ENCODE measurements around the gene CSAD. TPM values are rescaled to one million over a fixed set of nuclear protein-coding genes. Genes with fewer than 3 reads are reported as not detected.

Gene CSAD
- 8.8 and 9.2 TPM in 2 replicates for polyA plus RNA-seq (2013)

- Histone ChIP-seq H3K27ac (ENCODE audit: low read depth, low read length) (peak within 1 kb of the TSS; percentile 99), H2AFZ (ENCODE audit: insufficient read depth, low read length, poor library complexity) (peak within 1 kb of the TSS; percentile 97), H2BK12ac (ENCODE audit: low read length) (peak within 1 kb of the TSS; percentile 38), H3K4me1 (ENCODE audit: control insufficient read depth in 1 of 2, insufficient read depth in 2 of 2, low read length in 2 of 2) (peaks cover 4 to 14% of the 10 kb centered on the region in 2 experiments), H3K4me3 (ENCODE audit: low read depth, low read length) (peak within 1 kb of the TSS; percentile 98), H2AK5ac (ENCODE audit: low read length) (peak within 1 kb of the TSS; percentile 61), H3K27me3 (ENCODE audit: insufficient read depth, low read length) (no peaks in the 10 kb centered on the region), H3K23ac (ENCODE audit: low read length) (peak within 1 kb of the TSS; percentile 23), H3K18ac (ENCODE audit: low read length) (peak within 1 kb of the TSS; percentile 99), H4K8ac (ENCODE audit: low read depth, low read length) (peak within 1 kb of the TSS; percentile 99), H3K4ac (ENCODE audit: low read depth, low read length) (peak within 1 kb of the TSS; percentile 97), H2BK120ac (ENCODE audit: insufficient read depth, low read length, poor library complexity) (peak within 1 kb of the TSS; percentile 90), H3K14ac (ENCODE audit: low read length) (peak within 1 kb of the TSS; percentile 99), H3K36me3 (ENCODE audit: control insufficient read depth in 1 of 2, insufficient read depth in 2 of 2, low read length in 2 of 2) (peaks cover 11 to 23% of the 10 kb centered on the region in 2 experiments), H4K12ac (ENCODE audit: low read depth, low read length) (peak within 1 kb of the TSS; percentile 100), H3K9me3 (ENCODE audit: insufficient read depth, low read depth, low read length) (peaks cover 7% of the 10 kb centered on the region), H3K9ac (ENCODE audit: low read length) (peak within 1 kb of the TSS; percentile 97), H2BK5ac (ENCODE audit: low read depth, low read length, poor library complexity) (peak within 1 kb of the TSS; percentile 96), H3K4me2 (ENCODE audit: low read length) (peak within 1 kb of the TSS; percentile 95), H3K79me2 (ENCODE audit: control insufficient read depth, insufficient read depth, low read length, poor library complexity) (peaks cover 9% of the 10 kb centered on the region), H3K79me1 (ENCODE audit: low read length) (peaks cover 13% of the 10 kb centered on the region), H4K91ac (ENCODE audit: low read depth, low read length) (peak within 1 kb of the TSS; percentile 98)
- peak; percentile 91 to 92 for DNase-seq
- no CpG with 5 or more reads among the region's 70 CpGs for WGBS (ENCODE audit: extremely low coverage, insufficient coverage, insufficient read length)
Observed at GRCh38 chr12:53180220-53180930, at the start of gene CSAD, which contains the start of gene ZNF740. Gene CSAD, minus strand, starts transcription at chr12:53180925. Its CDS starts 7,455 bp downstream, at chr12:53173470. Gene ZNF740, plus strand, starts transcription at chr12:53180722. Its CDS starts 1,262 bp downstream, at chr12:53181984.

GRCh38 chr12:53230108-53230845 is 49.6 kb upstream of the CSAD start:
- H3K4me1 ChIP-seq (ENCODE audit: control insufficient read depth in 1 of 2, insufficient read depth in 2 of 2, low read length in 2 of 2) = peaks cover 35 to 42% of the 10 kb centered on the region in 2 experiments
- H3K27me3 ChIP-seq (ENCODE audit: insufficient read depth, low read length) = no peaks in the 10 kb centered on the region
- peak overlapping the region; percentile 53 for H4K91ac ChIP-seq (ENCODE audit: low read depth, low read length)
- DNase-seq = no peak
- no peak overlapping the region for H3K27ac ChIP-seq (ENCODE audit: low read depth, low read length)
- no peak overlapping the region for H3K9ac ChIP-seq (ENCODE audit: low read length)
- peaks cover 3% of the 10 kb centered on the region for H3K79me2 ChIP-seq (ENCODE audit: control insufficient read depth, insufficient read depth, low read length, poor library complexity)
- peaks cover 21% of the 10 kb centered on the region for H3K79me1 ChIP-seq (ENCODE audit: low read length)
- H2AFZ ChIP-seq (ENCODE audit: insufficient read depth, low read length, poor library complexity) = no peak overlapping the region
- no peaks in the 10 kb centered on the region for H3K9me3 ChIP-seq (ENCODE audit: insufficient read depth, low read depth, low read length)
- H3K36me3 ChIP-seq (ENCODE audit: control insufficient read depth in 1 of 2, insufficient read depth in 2 of 2, low read length in 2 of 2) = peaks cover 0 to 4% of the 10 kb centered on the region in 2 experiments
- no peak overlapping the region for H3K4ac ChIP-seq (ENCODE audit: low read depth, low read length)
- no peak overlapping the region for H4K12ac ChIP-seq (ENCODE audit: low read depth, low read length)
- H4K8ac ChIP-seq (ENCODE audit: low read depth, low read length) = no peak overlapping the region
- H3K18ac ChIP-seq (ENCODE audit: low read length) = no peak overlapping the region
- H2AK5ac ChIP-seq (ENCODE audit: low read length) = no peak overlapping the region
- no peak overlapping the region for H3K14ac ChIP-seq (ENCODE audit: low read length)
- no peak overlapping the region for H3K23ac ChIP-seq (ENCODE audit: low read length)
- H3K4me3 ChIP-seq (ENCODE audit: low read depth, low read length) = no peak overlapping the region
- WGBS (ENCODE audit: extremely low coverage, insufficient coverage, insufficient read length) = no CpG with 5 or more reads among the region's 10 CpGs
- no peak overlapping the region for H2BK5ac ChIP-seq (ENCODE audit: low read depth, low read length, poor library complexity)
- no peak overlapping the region for H2BK12ac ChIP-seq (ENCODE audit: low read length)
- no peak overlapping the region for H3K4me2 ChIP-seq (ENCODE audit: low read length)
- no peak overlapping the region for H2BK120ac ChIP-seq (ENCODE audit: insufficient read depth, low read length, poor library complexity)

GRCh38 chr12:53229454-53229853 is 48.7 kb upstream of the CSAD start:
- Histone ChIP-seq H4K8ac (ENCODE audit: low read depth, low read length) (no peak overlapping the region), H3K9ac (ENCODE audit: low read length) (no peak overlapping the region), H2BK120ac (ENCODE audit: insufficient read depth, low read length, poor library complexity) (no peak overlapping the region), H3K4me1 (ENCODE audit: control insufficient read depth in 1 of 2, insufficient read depth in 2 of 2, low read length in 2 of 2) (peaks cover 43 to 49% of the 10 kb centered on the region in 2 experiments), H3K27ac (ENCODE audit: low read depth, low read length) (no peak overlapping the region), H3K36me3 (ENCODE audit: control insufficient read depth in 1 of 2, insufficient read depth in 2 of 2, low read length in 2 of 2) (peaks cover 0 to 4% of the 10 kb centered on the region in 2 experiments), H3K9me3 (ENCODE audit: insufficient read depth, low read depth, low read length) (no peaks in the 10 kb centered on the region), H3K23ac (ENCODE audit: low read length) (no peak overlapping the region), H3K4ac (ENCODE audit: low read depth, low read length) (no peak overlapping the region), H4K12ac (ENCODE audit: low read depth, low read length) (no peak overlapping the region), H3K27me3 (ENCODE audit: insufficient read depth, low read length) (no peaks in the 10 kb centered on the region), H3K14ac (ENCODE audit: low read length) (no peak overlapping the region), H3K79me1 (ENCODE audit: low read length) (peaks cover 21% of the 10 kb centered on the region), H3K18ac (ENCODE audit: low read length) (no peak overlapping the region), H2BK12ac (ENCODE audit: low read length) (no peak overlapping the region), H3K79me2 (ENCODE audit: control insufficient read depth, insufficient read depth, low read length, poor library complexity) (peaks cover 3% of the 10 kb centered on the region), H2BK5ac (ENCODE audit: low read depth, low read length, poor library complexity) (no peak overlapping the region), H3K4me2 (ENCODE audit: low read length) (no peak overlapping the region), H2AFZ (ENCODE audit: insufficient read depth, low read length, poor library complexity) (no peak overlapping the region), H3K4me3 (ENCODE audit: low read depth, low read length) (no peak overlapping the region), H2AK5ac (ENCODE audit: low read length) (no peak overlapping the region), H4K91ac (ENCODE audit: low read depth, low read length) (no peak overlapping the region)
- WGBS (ENCODE audit: extremely low coverage, insufficient coverage, insufficient read length) = no CpG with 5 or more reads among the region's 2 CpGs
- no peak for DNase-seq

- no peak for DNase-seq
- Histone ChIP-seq H3K9ac (ENCODE audit: low read length) (no peak overlapping the region), H2AK5ac (ENCODE audit: low read length) (no peak overlapping the region), H3K27me3 (ENCODE audit: insufficient read depth, low read length) (no peaks in the 10 kb centered on the region), H3K4me3 (ENCODE audit: low read depth, low read length) (no peak overlapping the region), H3K14ac (ENCODE audit: low read length) (no peak overlapping the region), H2AFZ (ENCODE audit: insufficient read depth, low read length, poor library complexity) (no peak overlapping the region), H3K27ac (ENCODE audit: low read depth, low read length) (no peak overlapping the region), H3K79me1 (ENCODE audit: low read length) (peaks cover 30% of the 10 kb centered on the region), H4K12ac (ENCODE audit: low read depth, low read length) (no peak overlapping the region), H3K36me3 (ENCODE audit: control insufficient read depth in 1 of 2, insufficient read depth in 2 of 2, low read length in 2 of 2) (peaks cover 0 to 4% of the 10 kb centered on the region in 2 experiments), H2BK5ac (ENCODE audit: low read depth, low read length, poor library complexity) (no peak overlapping the region), H4K91ac (ENCODE audit: low read depth, low read length) (no peak overlapping the region), H3K4me1 (ENCODE audit: control insufficient read depth in 1 of 2, insufficient read depth in 2 of 2, low read length in 2 of 2) (peaks cover 43 to 51% of the 10 kb centered on the region in 2 experiments), H3K4me2 (ENCODE audit: low read length) (no peak overlapping the region), H3K9me3 (ENCODE audit: insufficient read depth, low read depth, low read length) (no peaks in the 10 kb centered on the region), H3K23ac (ENCODE audit: low read length) (no peak overlapping the region), H3K4ac (ENCODE audit: low read depth, low read length) (no peak overlapping the region), H3K18ac (ENCODE audit: low read length) (no peak overlapping the region), H3K79me2 (ENCODE audit: control insufficient read depth, insufficient read depth, low read length, poor library complexity) (peaks cover 3% of the 10 kb centered on the region), H2BK12ac (ENCODE audit: low read length) (no peak overlapping the region), H4K8ac (ENCODE audit: low read depth, low read length) (no peak overlapping the region), H2BK120ac (ENCODE audit: insufficient read depth, low read length, poor library complexity) (no peak overlapping the region)
- WGBS (ENCODE audit: extremely low coverage, insufficient coverage, insufficient read length) = no CpG with 5 or more reads among the region's 1 CpG
Observed at GRCh38 chr12:53227836-53228235, 47.1 kb upstream of the CSAD start.
